ENCODE data around the gene GBX1.

Gene GBX1

GRCh38 chr7:151175047-151175792 lies 7.7 kb upstream of the GBX1 start:
- H4K20me1 ChIP-seq (ENCODE audit: insufficient read depth, low read length, poor library complexity, severe bottlenecking) = no peaks in the 10 kb centered on the region
- no peaks in the 10 kb centered on the region for H3K36me3 ChIP-seq (ENCODE audit: insufficient read depth, low read length)
- H3K4me2 ChIP-seq (ENCODE audit: low read depth, low read length, poor library complexity, severe bottlenecking) = no peak overlapping the region
- TF ChIP-seq CTCF (conservative IDR thresholded peaks at IDR 0.05; ENCODE audit: low read length) = no peak
- TF ChIP-seq EZH2phosphoT487 (IDR thresholded peaks at IDR 0.05; ENCODE audit: borderline replicate concordance) = no peak
- no peaks in the 10 kb centered on the region for H3K4me1 ChIP-seq (ENCODE audit: insufficient read depth, low read length, poor library complexity, severe bottlenecking)
- no peaks in the 10 kb centered on the region for H3K9me2 ChIP-seq (replicated peaks; ENCODE audit: low read depth, low read length)
- H3K9ac ChIP-seq (ENCODE audit: low read depth, low read length, poor library complexity, severe bottlenecking) = no peak overlapping the region
- no peaks in the 10 kb centered on the region for H3K79me2 ChIP-seq (ENCODE audit: insufficient read depth, low read length)
- H3K27me3 ChIP-seq (ENCODE audit: insufficient read depth, low read length, poor library complexity, severe bottlenecking) = no peaks in the 10 kb centered on the region
- H2AFZ ChIP-seq (ENCODE audit: low read length) = no peak overlapping the region
- no peak overlapping the region for H3K4me3 ChIP-seq (ENCODE audit: low read length, poor library complexity, severe bottlenecking)
- H3F3A ChIP-seq (ENCODE audit: low read depth) = no peaks in the 10 kb centered on the region
- H3K9me3 ChIP-seq (ENCODE audit: insufficient read depth, low read depth, low read length) = no peaks in the 10 kb centered on the region

DNA sequence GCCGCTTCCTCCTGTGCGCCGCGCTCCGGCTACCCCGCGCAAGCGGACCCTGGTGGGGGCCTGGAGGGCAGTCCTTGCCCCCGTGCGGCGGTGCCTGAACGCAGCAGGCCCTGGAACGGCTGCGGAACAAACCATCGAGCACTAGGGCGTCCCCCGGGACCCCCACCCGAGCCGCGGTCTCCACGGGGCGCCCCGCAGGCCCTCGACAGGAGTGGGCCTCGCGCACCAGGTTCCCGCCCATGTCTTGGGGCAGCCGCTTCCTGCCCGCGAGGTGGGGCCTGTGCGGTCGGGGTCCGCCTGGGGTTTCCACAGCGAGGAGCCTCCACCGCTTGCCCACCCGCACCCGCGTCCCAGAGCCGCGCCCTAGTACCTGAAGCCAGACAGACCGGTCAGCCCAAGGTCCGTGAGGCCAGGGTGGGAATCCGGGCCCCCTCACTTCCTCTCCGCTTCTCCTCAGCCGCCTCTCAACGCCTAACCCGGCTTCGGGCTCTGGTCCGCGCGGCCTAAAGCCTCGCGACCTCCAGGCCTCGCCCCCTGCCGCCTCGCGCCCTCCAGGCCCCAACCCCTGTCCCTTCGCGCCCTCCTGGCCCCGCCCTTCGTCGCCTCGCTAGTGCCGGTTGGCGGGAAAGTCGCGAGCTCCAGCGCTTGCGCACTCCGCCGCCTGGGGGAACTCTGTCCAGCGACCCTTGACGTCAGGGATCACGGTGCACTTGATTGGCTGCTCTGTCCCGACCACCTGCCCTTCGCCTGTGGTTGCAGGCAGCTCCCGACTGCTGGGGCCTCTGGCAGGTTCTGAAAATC lies 7.0 kb upstream of the GBX1 start:
- no peaks in the 10 kb centered on the region for H4K20me1 ChIP-seq (ENCODE audit: insufficient read depth, low read length, poor library complexity, severe bottlenecking)
- no peaks in the 10 kb centered on the region for H3K79me2 ChIP-seq (ENCODE audit: insufficient read depth, low read length)
- H3K9ac ChIP-seq (ENCODE audit: low read depth, low read length, poor library complexity, severe bottlenecking) = no peak overlapping the region
- no peak for TF ChIP-seq CTCF (conservative IDR thresholded peaks at IDR 0.05; ENCODE audit: low read length)
- no peak for TF ChIP-seq EZH2phosphoT487 (IDR thresholded peaks at IDR 0.05; ENCODE audit: borderline replicate concordance)
- H3F3A ChIP-seq (ENCODE audit: low read depth) = no peaks in the 10 kb centered on the region
- no peak overlapping the region for H2AFZ ChIP-seq (ENCODE audit: low read length)
- H3K9me2 ChIP-seq (replicated peaks; ENCODE audit: low read depth, low read length) = no peaks in the 10 kb centered on the region
- H3K27me3 ChIP-seq (ENCODE audit: insufficient read depth, low read length, poor library complexity, severe bottlenecking) = no peaks in the 10 kb centered on the region
- no peaks in the 10 kb centered on the region for H3K36me3 ChIP-seq (ENCODE audit: insufficient read depth, low read length)
- no peaks in the 10 kb centered on the region for H3K4me1 ChIP-seq (ENCODE audit: insufficient read depth, low read length, poor library complexity, severe bottlenecking)
- H3K4me3 ChIP-seq (ENCODE audit: low read length, poor library complexity, severe bottlenecking) = no peak overlapping the region
- no peaks in the 10 kb centered on the region for H3K9me3 ChIP-seq (ENCODE audit: insufficient read depth, low read depth, low read length)
- H3K4me2 ChIP-seq (ENCODE audit: low read depth, low read length, poor library complexity, severe bottlenecking) = no peak overlapping the region

DNA sequence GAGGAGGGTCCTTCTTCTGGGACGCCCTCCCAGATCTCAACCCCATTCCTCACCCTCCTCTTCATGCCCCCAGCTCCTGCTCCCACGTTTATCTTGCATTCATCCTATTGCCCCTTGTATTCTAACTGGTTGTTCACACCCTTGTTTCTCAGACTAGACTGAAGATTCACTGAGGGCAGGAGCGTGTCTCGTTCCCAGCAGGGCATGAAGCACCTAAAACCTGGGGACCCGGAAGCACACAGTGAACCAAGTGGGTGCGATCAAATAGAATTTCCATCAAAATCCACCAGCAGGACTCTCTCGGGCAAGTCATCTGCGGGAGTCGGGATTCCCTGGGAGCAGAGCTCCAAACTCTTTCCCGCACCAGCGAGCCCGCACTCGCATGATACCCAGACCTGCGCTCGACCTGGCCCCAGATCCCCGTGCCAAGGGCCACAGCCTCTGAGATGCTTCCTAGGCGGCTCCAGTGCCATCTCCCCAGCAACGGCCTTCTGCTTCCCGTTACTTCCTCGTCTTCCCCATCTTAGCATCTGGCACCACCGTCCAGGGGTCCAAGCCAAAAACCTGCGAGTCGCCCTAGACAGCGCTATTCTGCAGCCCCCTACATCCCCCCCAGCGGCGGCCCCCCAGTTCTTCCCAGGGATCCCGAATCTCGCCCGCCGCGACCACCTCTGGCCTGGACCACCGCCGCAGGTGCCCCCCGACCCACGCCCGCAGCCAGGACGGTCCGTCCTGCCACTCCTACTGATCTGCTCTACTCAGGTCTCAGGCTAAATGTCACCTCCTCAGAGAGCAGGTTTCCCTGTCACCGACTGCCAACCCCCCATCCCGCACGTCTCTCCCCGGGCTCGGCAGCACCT lies 6.1 kb upstream of the GBX1 start:
- Histone ChIP-seq H2AFZ (ENCODE audit: low read length) (no peak overlapping the region), H3K4me3 (ENCODE audit: low read length, poor library complexity, severe bottlenecking) (no peak overlapping the region), H3K9me2 (replicated peaks; ENCODE audit: low read depth, low read length) (no peaks in the 10 kb centered on the region), H3F3A (ENCODE audit: low read depth) (no peaks in the 10 kb centered on the region), H3K36me3 (ENCODE audit: insufficient read depth, low read length) (no peaks in the 10 kb centered on the region), H3K9ac (ENCODE audit: low read depth, low read length, poor library complexity, severe bottlenecking) (no peak overlapping the region), H3K4me2 (ENCODE audit: low read depth, low read length, poor library complexity, severe bottlenecking) (no peak overlapping the region), H3K79me2 (ENCODE audit: insufficient read depth, low read length) (no peaks in the 10 kb centered on the region), H3K4me1 (ENCODE audit: insufficient read depth, low read length, poor library complexity, severe bottlenecking) (no peaks in the 10 kb centered on the region), H4K20me1 (ENCODE audit: insufficient read depth, low read length, poor library complexity, severe bottlenecking) (no peaks in the 10 kb centered on the region), H3K27me3 (ENCODE audit: insufficient read depth, low read length, poor library complexity, severe bottlenecking) (no peaks in the 10 kb centered on the region), H3K9me3 (ENCODE audit: insufficient read depth, low read depth, low read length) (no peaks in the 10 kb centered on the region)
- TF ChIP-seq CTCF (conservative IDR thresholded peaks at IDR 0.05; ENCODE audit: low read length) = no peak

Data from Loucy (cell line).